Heart left ventricle (tissue), 16 donors: ENCODE data around the gene FARSA. TPM values are rescaled to one million over a fixed set of nuclear protein-coding genes. Genes with fewer than 3 reads are reported as not detected.

Experiments
- ATAC-seq, 4 donors: fragments of 200-7000 bp; cut with Tn5 transposase; one replicate each; pipeline ENCODE4 v1.9.1; 2020 to 2022; ENCODE audit warnings: moderate library complexity in 4 of 4, mild to moderate bottlenecking in 3 of 4, moderate number of reproducible peaks in 1 of 4
- DNase-seq, 5 donors: peaks; one replicate each; pipeline ENCODE4 v3.0.0-alpha.2; 2020
- H3K27ac ChIP-seq, 12 donors: fragments of 200-600 bp; sonication (generic) in 4 of 12; one replicate each; pipeline versions ENCODE4 v1.5.0 to v1.8.0; 2016 to 2022; ENCODE audit warnings: mild to moderate bottlenecking in 2 of 12
- H3K27me3 ChIP-seq, 9 donors: fragments of 200-600 bp; sonication (generic) in 2 of 9; one replicate each; pipeline versions ENCODE4 v1.5.1 to v1.8.0; 2016 to 2022; ENCODE audit warnings: mild to moderate bottlenecking in 3 of 9
- H3K36me3 ChIP-seq, 9 donors: fragments of 200-600 bp; sonication (generic) in 2 of 9; one replicate each; pipeline versions ENCODE4 v1.5.0 to v1.8.0; 2018 to 2022; ENCODE audit warnings: mild to moderate bottlenecking in 2 of 9
- H3K4me1 ChIP-seq, 12 donors: fragments of 200-600 bp; sonication (generic) in 4 of 12; one replicate each; pipeline versions ENCODE4 v1.5.0 to v1.8.0; 2016 to 2022; ENCODE audit warnings: mild to moderate bottlenecking in 3 of 12
- H3K4me3 ChIP-seq, 12 donors: fragments of 200-600 bp; sonication (generic) in 4 of 12; one replicate each; pipeline versions ENCODE4 v1.5.0 to v1.8.0; 2017 to 2022; ENCODE audit warnings: mild to moderate bottlenecking in 9 of 12, moderate library complexity in 4 of 12
- H3K9me3 ChIP-seq, 12 donors: fragments of 200-600 bp; sonication (generic) in 4 of 12; one replicate each; pipeline versions ENCODE4 v1.5.0 to v1.8.0; 2016 to 2022; ENCODE audit warnings: mild to moderate bottlenecking in 1 of 12
- CTCF ChIP-seq, 12 donors: fragments of 200-600 bp; sonication (generic) in 4 of 12; IDR thresholded peaks; one replicate each; pipeline versions ENCODE4 v1.5.0 to v1.8.0; 2018 to 2022; ENCODE audit warnings: antibody characterized with exemption in 12 of 12, mild to moderate bottlenecking in 5 of 12
- POLR2A ChIP-seq, 2 donors: fragments of 450-650 bp; IDR thresholded peaks; one replicate each; pipeline ENCODE4 v1.6.1; 2017; ENCODE audit warnings: antibody characterized with exemption in 2 of 2, mild to moderate bottlenecking in 2 of 2, moderate library complexity in 2 of 2
- WGBS, 4 donors: extraction: QIAGEN DNeasy Blood & Tissue Kit in 2 of 4; methylation state at CpG; one replicate each; pipeline versions ENCODE4 v1.1.5 to v1.1.7; 2013 to 2018; 5-methylcytosine and 5-hydroxymethylcytosine counted together
- intact Hi-C, 10 donors: fragments of 100-400 bp; cut with DNase I; formaldehyde crosslinking; loops; one replicate each; pipeline versions ENCODE4 v1.11.1 to v1.14.2; 2022
- polyA plus RNA-seq, 2 donors: library from polyadenylated mRNA; stranded (reverse); fragments of 200-250 nt; gene quantifications; one replicate each; pipeline ENCODE4 v1.2.3, GENCODE V29; 2013
- total RNA-seq, 9 donors: library from RNA; depleted of rRNA in 2 of 9; stranded (reverse); fragments of >200 nt in 2 of 9; fragmentation: NEBNext Ultra II Directional in 3 of 9; extraction: Animal tissue kit (Norgen Biotek cat#: 25700) in 3 of 9; gene quantifications; one replicate each; pipeline versions ENCODE4 v1.1.0 to v1.2.4, GENCODE V29; 2016 to 2023
- donor health status: ischemic (EF 13 %, LVEDD 7.1; RV severe dilation, severe dysfunction).
- donor health status: healthy with polysubstance abuse.
- donor health status: DM: no; HTN: yes; CAD: no.
- donor health status: DM: no; HTN: no; CAD: no.
- donor health status: ischemic (EF 25% LVEDD 6.9; RV normal size, moderate dysfunction).
- donor health status: ischemic (EF 25% LVEDD 5.7; RV mildly dilated, moderate dysfunction).
- donor health status: healthy.
- donor health status: DM: yes; HTN: yes; CAD: no.
- donor health status: ischemic (EF 35%, LVEDD 5.7; RV mildly dilated, moderate dysfunction).
- donor health status: nonischemic (EF 11% LVEDD 7.7; RV severe dilation, severe dysfunction).
- donor health status: DM: yes; HTN: yes; CAD: no.
- donor health status: PGD.
- donor health status: ischemic (EF 29% LVEDD 5.4; RV normal size, mild dysfunction).
- donor health status: nonischemic (EF 23%, LVEDD 6.1; RV moderate dilation, normal function).

The FARSA gene
- total and polyA plus RNA-seq, 11 donors: 35.0 to 104 (median 40.6) TPM

GRCh38 chr19:12945479-12946091 lies 12.1 kb upstream of the FARSA start, which contains the start of gene RAD23A:
Gene RAD23A (plus strand): TSS chr19:12945862. CDS start chr19:12945949, 87 bp downstream.
- Histone ChIP-seq H3K4me3 (peak within 1 kb of the TSS; percentile 63 to 96 (median 85)), H3K36me3 (peaks cover 7 to 83% (median 76%) of the 10 kb centered on the region in 9 donors), H3K27me3 (no peaks in the 10 kb centered on the region), H3K4me1 (peaks cover 5 to 62% (median 35%) of the 10 kb centered on the region in 12 donors), H3K9me3 (no peaks in the 10 kb centered on the region), H3K27ac (peak within 1 kb of the TSS; percentile 83 to 97 (median 94))
- ATAC-seq (peak; percentile 92 to 94 (median 93)), DNase-seq (peak; percentile 97 to 99 (median 98))
- WGBS, 4 donors: 0 to 1% (median 1%) methylated on average over 34 to 62 of the region's 62 CpGs
- intact Hi-C loops: no loop called here
- TF ChIP-seq POLR2A (IDR thresholded peaks at IDR 0.05) (peak in 1 of 2 donors; percentile 87), CTCF (IDR thresholded peaks at IDR 0.05) (no peak)

- intact Hi-C loops: no loop called here
- Histone ChIP-seq H3K27ac (peak overlapping the region in 2 of 12 donors; percentile 96 to 97), H3K36me3 (peaks cover 7 to 81% (median 70%) of the 10 kb centered on the region in 9 donors), H3K4me3 (no peak overlapping the region), H3K4me1 (peaks cover 12 to 75% (median 48%) of the 10 kb centered on the region in 12 donors), H3K27me3 (no peaks in the 10 kb centered on the region), H3K9me3 (no peaks in the 10 kb centered on the region)
- TF ChIP-seq CTCF (IDR thresholded peaks at IDR 0.05): no peak
- DNase-seq (no peak), ATAC-seq (no peak)
- 65 to 76% (median 71%) methylated on average over 2 of the region's 2 CpGs for WGBS, 4 donors
Observed at GRCh38 chr19:12944104-12944674, 10.7 kb upstream of the FARSA start.

GRCh38 chr19:12943437-12944044 lies 10.0 kb upstream of the FARSA start:
- Histone ChIP-seq H3K36me3 (peaks cover 4 to 76% (median 64%) of the 10 kb centered on the region in 9 donors), H3K4me3 (no peak overlapping the region), H3K4me1 (peaks cover 12 to 75% (median 48%) of the 10 kb centered on the region in 12 donors), H3K9me3 (no peaks in the 10 kb centered on the region), H3K27me3 (no peaks in the 10 kb centered on the region), H3K27ac (peak overlapping the region in 1 of 12 donors; percentile 39)
- 85 to 86% (median 85%) methylated on average over 18 of the region's 18 CpGs for WGBS, 4 donors
- ATAC-seq (no peak), DNase-seq (no peak)
- intact Hi-C loops: no loop called here
- TF ChIP-seq CTCF (IDR thresholded peaks at IDR 0.05) (no peak), POLR2A (IDR thresholded peaks at IDR 0.05) (no peak)

- no peaks in the 10 kb centered on the region for H3K9me3 ChIP-seq
- no peak for DNase-seq
- H3K4me1 ChIP-seq: peaks cover 6 to 74% (median 39%) of the 10 kb centered on the region in 12 donors
- peak overlapping the region in 3 of 12 donors; percentile 34 to 94 (median 42) for H3K27ac ChIP-seq
- intact Hi-C loops: no loop called here
- H3K27me3 ChIP-seq: no peaks in the 10 kb centered on the region
- H3K4me3 ChIP-seq: peak overlapping the region in 6 of 12 donors; percentile 81 to 98 (median 95)
- TF ChIP-seq CTCF (IDR thresholded peaks at IDR 0.05) (no peak), POLR2A (IDR thresholded peaks at IDR 0.05) (no peak)
- ATAC-seq: no peak
- WGBS, 4 donors: 77 to 93% (median 84%) methylated on average over 2 of the region's 2 CpGs
- peaks cover 2 to 65% (median 54%) of the 10 kb centered on the region in 9 donors for H3K36me3 ChIP-seq
Observed at GRCh38 chr19:12940897-12941296, 7.4 kb upstream of the FARSA start.
